ENCODE measurements around the gene FANCG.

The FANCG gene

DNA sequence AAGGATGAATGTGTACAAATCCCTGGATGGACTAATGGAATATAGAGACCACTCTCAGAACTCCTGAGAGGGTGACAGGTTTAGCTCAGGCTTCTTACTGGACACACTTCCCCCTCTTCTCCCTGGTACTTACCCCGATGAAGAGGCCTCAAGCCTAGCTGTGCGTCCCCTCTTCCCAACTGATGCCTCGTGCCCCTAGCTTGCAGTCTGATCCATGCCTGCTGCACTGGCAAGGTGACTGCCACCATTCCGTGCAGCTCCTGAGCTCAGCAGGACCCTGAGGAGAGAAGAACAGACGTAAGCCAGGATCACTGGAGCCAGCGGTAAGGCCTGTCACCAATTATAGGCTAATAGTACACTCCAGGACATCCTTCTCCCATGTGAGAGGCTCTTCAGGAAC lies 28.7 kb upstream of the FANCG start:
- no peaks in the 10 kb centered on the region for H3K9me3 ChIP-seq (ENCODE audit: severe bottlenecking)
- H3K4me3 ChIP-seq (ENCODE audit: low read depth, low read length) = no peak overlapping the region
- H3K27me3 ChIP-seq (ENCODE audit: insufficient read depth, low read depth, severe bottlenecking) = no peaks in the 10 kb centered on the region
- no peak for DNase-seq
- no peak overlapping the region for H3K27ac ChIP-seq
- H3K36me3 ChIP-seq = 0 out of 2 replicates have a peak, but pooled peaks cover 4% of the 10 kb centered on the region
- TF ChIP-seq, protein P1, sequence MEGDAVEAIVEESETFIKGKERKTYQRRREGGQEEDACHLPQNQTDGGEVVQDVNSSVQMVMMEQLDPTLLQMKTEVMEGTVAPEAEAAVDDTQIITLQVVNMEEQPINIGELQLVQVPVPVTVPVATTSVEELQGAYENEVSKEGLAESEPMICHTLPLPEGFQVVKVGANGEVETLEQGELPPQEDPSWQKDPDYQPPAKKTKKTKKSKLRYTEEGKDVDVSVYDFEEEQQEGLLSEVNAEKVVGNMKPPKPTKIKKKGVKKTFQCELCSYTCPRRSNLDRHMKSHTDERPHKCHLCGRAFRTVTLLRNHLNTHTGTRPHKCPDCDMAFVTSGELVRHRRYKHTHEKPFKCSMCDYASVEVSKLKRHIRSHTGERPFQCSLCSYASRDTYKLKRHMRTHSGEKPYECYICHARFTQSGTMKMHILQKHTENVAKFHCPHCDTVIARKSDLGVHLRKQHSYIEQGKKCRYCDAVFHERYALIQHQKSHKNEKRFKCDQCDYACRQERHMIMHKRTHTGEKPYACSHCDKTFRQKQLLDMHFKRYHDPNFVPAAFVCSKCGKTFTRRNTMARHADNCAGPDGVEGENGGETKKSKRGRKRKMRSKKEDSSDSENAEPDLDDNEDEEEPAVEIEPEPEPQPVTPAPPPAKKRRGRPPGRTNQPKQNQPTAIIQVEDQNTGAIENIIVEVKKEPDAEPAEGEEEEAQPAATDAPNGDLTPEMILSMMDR (IDR thresholded peaks at IDR 0.05; ENCODE audit: low read depth, low read length) = no peak

DNA sequence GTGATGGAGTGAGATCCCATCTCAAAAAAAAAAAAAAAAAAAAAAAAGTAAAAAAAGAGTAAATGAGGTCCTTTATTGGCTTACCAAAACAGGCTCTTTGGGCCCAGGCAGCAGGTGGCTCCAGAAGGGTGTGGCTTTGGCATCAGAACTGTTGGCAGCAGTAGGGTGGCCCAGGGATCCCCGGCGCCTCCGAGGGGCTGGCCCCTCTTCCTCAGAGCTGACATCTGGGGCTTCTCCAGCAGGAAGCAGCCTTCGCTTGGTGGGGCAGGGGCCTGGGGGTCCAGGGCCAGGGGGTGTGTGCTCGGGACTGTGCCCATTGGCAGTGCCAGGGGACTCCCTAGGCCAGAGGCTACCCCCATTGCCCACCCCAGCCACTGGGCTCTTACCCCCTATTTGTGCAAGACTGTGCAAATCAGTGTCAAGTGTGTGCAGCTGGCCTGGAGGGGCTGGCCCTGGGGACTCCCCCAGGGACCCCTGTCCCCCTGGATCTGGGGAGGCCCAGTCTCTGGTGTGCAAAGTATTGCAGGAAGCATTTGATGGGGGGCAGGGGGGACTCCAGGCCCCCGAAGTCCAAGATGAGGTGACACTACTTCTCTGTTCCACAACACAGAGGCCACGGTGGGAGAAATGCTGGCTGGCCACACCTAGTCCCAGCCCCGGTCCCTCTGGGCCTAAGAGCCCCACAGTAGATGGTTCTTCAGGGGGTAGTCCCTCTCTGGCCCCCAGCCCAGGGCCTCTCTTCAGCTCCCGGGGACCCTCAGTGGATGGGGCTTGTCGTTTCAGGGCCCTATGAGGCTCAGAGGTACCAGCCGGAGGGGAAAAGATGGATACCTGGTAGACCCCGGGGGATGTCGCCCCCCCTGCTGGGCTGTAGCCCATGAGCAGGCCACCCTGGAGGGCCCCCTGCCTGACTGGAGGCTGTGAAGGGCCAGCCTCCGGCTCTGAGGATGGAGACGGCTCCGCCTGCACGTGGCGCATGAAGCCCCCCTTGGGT lies 27.9 kb upstream of the FANCG start:
- no peaks in the 10 kb centered on the region for H3K9me3 ChIP-seq (ENCODE audit: severe bottlenecking)
- no peak for DNase-seq
- H3K36me3 ChIP-seq = 0 out of 2 replicates have a peak, but pooled peaks cover 4% of the 10 kb centered on the region
- TF ChIP-seq, protein P1 (IDR thresholded peaks at IDR 0.05; ENCODE audit: low read depth, low read length) = no peak
- no peak overlapping the region for H3K4me3 ChIP-seq (ENCODE audit: low read depth, low read length)
- H3K27ac ChIP-seq = no peak overlapping the region
- H3K27me3 ChIP-seq (ENCODE audit: insufficient read depth, low read depth, severe bottlenecking) = no peaks in the 10 kb centered on the region

DNA sequence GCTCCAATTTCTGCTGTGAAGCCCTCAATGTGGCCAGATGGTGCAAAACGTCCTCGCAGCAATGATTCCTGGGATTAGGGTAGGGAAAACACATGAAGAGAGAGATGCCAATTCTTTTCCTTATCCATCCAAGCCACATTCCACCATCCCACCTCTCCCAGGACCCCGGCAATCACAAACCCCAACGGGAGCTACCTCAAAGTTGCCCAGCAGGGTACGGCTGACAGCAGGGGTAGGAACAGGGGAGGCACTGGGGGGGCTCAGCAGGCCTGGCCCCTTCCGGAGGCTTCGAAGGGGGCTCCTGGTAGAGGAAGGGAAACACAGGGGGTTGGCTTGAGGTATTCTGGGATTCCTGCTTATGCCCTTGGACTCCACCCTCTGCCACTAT lies 26.6 kb upstream of the FANCG start:
- Histone ChIP-seq H3K27ac (no peak overlapping the region), H3K36me3 (peaks cover 8% of the 10 kb centered on the region), H3K9me3 (ENCODE audit: severe bottlenecking) (no peaks in the 10 kb centered on the region), H3K4me3 (ENCODE audit: low read depth, low read length) (no peak overlapping the region), H3K27me3 (ENCODE audit: insufficient read depth, low read depth, severe bottlenecking) (no peaks in the 10 kb centered on the region)
- TF ChIP-seq, protein P1 (IDR thresholded peaks at IDR 0.05; ENCODE audit: low read depth, low read length) = no peak
- no peak for DNase-seq

DNA sequence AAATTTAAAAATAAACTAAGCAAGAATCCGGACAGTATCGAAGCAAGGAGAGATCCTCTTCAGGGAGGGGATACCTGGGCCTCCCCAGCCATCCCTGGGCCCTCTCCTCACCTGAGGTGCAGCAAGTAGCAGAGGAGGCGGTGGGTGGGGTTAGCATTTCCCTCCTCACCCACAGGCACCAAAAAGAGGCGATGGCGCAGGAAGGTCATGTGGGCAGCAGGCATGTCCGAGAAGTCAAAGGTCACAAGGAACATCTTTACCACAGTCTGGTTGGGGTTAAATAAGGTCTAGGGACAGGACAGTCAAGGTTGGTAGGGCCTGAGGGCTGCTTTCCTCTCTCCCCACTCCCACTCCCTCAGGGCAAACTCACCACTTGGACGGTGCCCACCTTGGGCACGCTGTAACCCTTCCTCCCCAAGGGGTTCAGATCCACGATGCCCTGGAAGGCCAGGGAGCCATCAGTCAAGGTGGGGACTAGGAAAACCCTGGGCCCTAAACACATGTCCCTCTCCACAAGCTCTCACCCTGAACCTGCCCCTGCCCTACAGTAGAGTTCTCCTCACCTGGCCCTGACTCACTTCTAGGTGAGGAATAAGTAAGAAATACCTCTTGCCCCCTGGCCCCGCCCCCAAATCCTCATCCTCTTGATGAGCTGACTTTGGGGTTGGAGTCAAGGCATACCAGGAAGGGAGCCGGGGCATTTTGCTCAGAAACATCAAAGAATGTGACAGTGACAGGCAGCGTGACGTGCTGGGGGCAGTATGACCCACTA lies 26.0 kb upstream of the FANCG start:
- Histone ChIP-seq H3K27ac (no peak overlapping the region), H3K9me3 (ENCODE audit: severe bottlenecking) (no peaks in the 10 kb centered on the region), H3K36me3 (peaks cover 14% of the 10 kb centered on the region), H3K27me3 (ENCODE audit: insufficient read depth, low read depth, severe bottlenecking) (no peaks in the 10 kb centered on the region), H3K4me3 (ENCODE audit: low read depth, low read length) (no peak overlapping the region)
- DNase-seq = no peak
- TF ChIP-seq, protein P1 (IDR thresholded peaks at IDR 0.05; ENCODE audit: low read depth, low read length) = no peak

DNA sequence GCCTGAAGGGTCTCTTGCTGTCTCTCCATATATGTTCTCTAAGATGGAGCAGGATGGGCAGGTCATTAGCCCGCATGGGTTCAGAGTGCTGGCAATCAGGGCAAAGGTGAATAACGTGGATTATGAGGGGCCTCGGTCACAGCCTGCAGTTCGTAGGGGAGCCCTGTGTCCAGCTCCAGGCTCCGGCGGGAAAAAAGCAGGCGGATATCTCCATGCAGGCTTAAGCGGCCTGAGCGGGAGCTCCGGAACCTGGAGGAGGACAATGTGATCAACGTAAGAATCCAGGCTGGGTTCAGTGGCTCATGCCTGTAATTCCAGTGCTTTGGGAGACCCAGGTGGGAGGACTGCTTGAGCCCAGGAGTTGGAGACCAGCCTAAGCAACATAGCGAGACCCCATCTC lies 25.4 kb upstream of the FANCG start:
- DNase-seq = no peak
- TF ChIP-seq, protein P1 (IDR thresholded peaks at IDR 0.05; ENCODE audit: low read depth, low read length) = no peak
- Histone ChIP-seq H3K27ac (no peak overlapping the region), H3K36me3 (peaks cover 21% of the 10 kb centered on the region), H3K27me3 (ENCODE audit: insufficient read depth, low read depth, severe bottlenecking) (no peaks in the 10 kb centered on the region), H3K9me3 (ENCODE audit: severe bottlenecking) (no peaks in the 10 kb centered on the region), H3K4me3 (ENCODE audit: low read depth, low read length) (no peak overlapping the region)
